K562 (cell line): ENCODE results near the gene NIPAL1.

Experiments used
- CTCF ChIP-seq, 3 experiments: IDR thresholded peaks in 2 of 3; conservative IDR thresholded peaks in 1 of 3; 2 replicates each; pipeline ENCODE4 v1.5.1; 2011 to 2012; ENCODE audit warnings: low read length in 3 of 3, mild to moderate bottlenecking in 3 of 3, control low read depth in 2 of 3, improper control_type of control experiment in 1 of 3, inconsistent platforms in 1 of 3, low read depth in 1 of 3, mixed read lengths in 1 of 3, moderate library complexity in 1 of 3; ENCODE audit not compliant: insufficient read depth in 2 of 3
- MIER1 ChIP-seq: fragments of 450-650 bp; IDR thresholded peaks from 2 replicates; pipeline ENCODE4 v1.6.1; 2016; ENCODE audit warnings: antibody characterized with exemption, mild to moderate bottlenecking, low read depth
- ZBTB11 ChIP-seq, 3 experiments: fragments of 200-800 bp in 1 of 3; fragments of 250-450 bp in 1 of 3; fragments of 450-650 bp in 1 of 3; sonication (Bioruptor Pico) in 1 of 3; sonication (Bioruptor generic) in 1 of 3; formaldehyde crosslinking in 1 of 3; IDR thresholded peaks; 2 replicates each; pipeline versions ENCODE4 v1.6.1 to v1.8.0; 2016 to 2022; ENCODE audit warnings: mild to moderate bottlenecking in 2 of 3, missing genetic modification characterization in 2 of 3, missing compliant biosample characterization in 1 of 3, moderate library complexity in 1 of 3

GRCh38 chr4:48047896-48048295, 31.3 kb downstream of the NIPAL1 start:
- no peak for TF ChIP-seq ZBTB11 (CRISPR knock-in tag; IDR thresholded peaks at IDR 0.05)
- TF ChIP-seq CTCF (IDR thresholded peaks at IDR 0.05 in 2 of 3, conservative IDR thresholded peaks at IDR 0.05 in 1 of 3; ENCODE audit: insufficient read depth in 2 of 3, low read depth in 1 of 3, low read length in 3 of 3) = no peak
- no peak for TF ChIP-seq MIER1
